GM12878 (cell line): ENCODE results near the gene CKS2.

Source experiments
- BHLHE40 ChIP-seq, 2 experiments: fragments of 450-650 bp in 1 of 2; IDR thresholded peaks; 2 replicates each; pipeline ENCODE4 v1.6.1; 2011 to 2017; ENCODE audit warnings: low read depth in 2 of 2, borderline replicate concordance in 1 of 2, improper control_type of control experiment in 1 of 2, low read length in 1 of 2, mild to moderate bottlenecking in 1 of 2
- CREB1 ChIP-seq: IDR thresholded peaks from 2 replicates; pipeline ENCODE4 v1.6.1; 2012; ENCODE audit warnings: low read depth, mild to moderate bottlenecking, inconsistent platforms
- CREM ChIP-seq: IDR thresholded peaks from 2 replicates; pipeline ENCODE4 v1.6.1; 2014; ENCODE audit warnings: antibody characterized with exemption, low read depth
- ESRRA ChIP-seq: IDR thresholded peaks from 2 replicates; pipeline ENCODE4 v1.6.1; 2012; ENCODE audit warnings: mild to moderate bottlenecking, low read length, improper control_type of control experiment
- MAX ChIP-seq: IDR thresholded peaks from 2 replicates; pipeline ENCODE4 v1.6.1; 2012; ENCODE audit warnings: low read depth, low read length, improper control_type of control experiment
- MYC ChIP-seq: IDR thresholded peaks from 2 replicates; pipeline ENCODE4 v1.6.1; 2011; ENCODE audit warnings: mild to moderate bottlenecking, low read length, moderate library complexity, inconsistent platforms; ENCODE audit not compliant: insufficient read depth, insufficient replicate concordance, insufficient read length, severe bottlenecking
- NFYB ChIP-seq: IDR thresholded peaks from 2 replicates; pipeline ENCODE4 v1.6.1; 2011; ENCODE audit warnings: low read depth, mild to moderate bottlenecking, low read length, improper control_type of control experiment, moderate library complexity; ENCODE audit not compliant: insufficient read depth
- POLR2A ChIP-seq: IDR thresholded peaks from 2 replicates; pipeline ENCODE4 v1.6.1; 2011; ENCODE audit warnings: low read depth, mild to moderate bottlenecking, low read length
- POLR2AphosphoS5 ChIP-seq: IDR thresholded peaks from 2 replicates; pipeline ENCODE4 v1.6.1; 2011; ENCODE audit warnings: mild to moderate bottlenecking, low read length, inconsistent platforms
- YY1 ChIP-seq: IDR thresholded peaks from 2 replicates; pipeline ENCODE4 v1.6.1; 2011; ENCODE audit warnings: low read depth, mild to moderate bottlenecking, low read length
- TF ChIP-seq, protein P1 (sequence below), 3 experiments: IDR thresholded peaks in 2 of 3; conservative IDR thresholded peaks in 1 of 3; 2 replicates each; pipeline ENCODE4 v1.5.1; 2011; ENCODE audit warnings: low read depth in 3 of 3, low read length in 3 of 3, mild to moderate bottlenecking in 3 of 3, control low read depth in 2 of 3, moderate library complexity in 2 of 3, inconsistent platforms in 1 of 3, mixed read lengths in 1 of 3; ENCODE audit not compliant: control insufficient read depth in 2 of 3, insufficient read depth in 1 of 3; ENCODE audit errors: extremely low read depth in 1 of 3
- TF ChIP-seq, protein P2 (sequence below): fragments of 450-650 bp; IDR thresholded peaks from 2 replicates; pipeline ENCODE4 v1.6.1; 2017; ENCODE audit warnings: mild to moderate bottlenecking
- TF ChIP-seq, protein P3 (sequence below): IDR thresholded peaks from 2 replicates; pipeline ENCODE4 v1.6.1; 2012; ENCODE audit warnings: improper control_type of control experiment, low read depth, low read length; ENCODE audit not compliant: insufficient replicate concordance

GRCh38 chr9:89364666-89365531, 53.9 kb downstream of the CKS2 start:
- TF ChIP-seq, protein P1, sequence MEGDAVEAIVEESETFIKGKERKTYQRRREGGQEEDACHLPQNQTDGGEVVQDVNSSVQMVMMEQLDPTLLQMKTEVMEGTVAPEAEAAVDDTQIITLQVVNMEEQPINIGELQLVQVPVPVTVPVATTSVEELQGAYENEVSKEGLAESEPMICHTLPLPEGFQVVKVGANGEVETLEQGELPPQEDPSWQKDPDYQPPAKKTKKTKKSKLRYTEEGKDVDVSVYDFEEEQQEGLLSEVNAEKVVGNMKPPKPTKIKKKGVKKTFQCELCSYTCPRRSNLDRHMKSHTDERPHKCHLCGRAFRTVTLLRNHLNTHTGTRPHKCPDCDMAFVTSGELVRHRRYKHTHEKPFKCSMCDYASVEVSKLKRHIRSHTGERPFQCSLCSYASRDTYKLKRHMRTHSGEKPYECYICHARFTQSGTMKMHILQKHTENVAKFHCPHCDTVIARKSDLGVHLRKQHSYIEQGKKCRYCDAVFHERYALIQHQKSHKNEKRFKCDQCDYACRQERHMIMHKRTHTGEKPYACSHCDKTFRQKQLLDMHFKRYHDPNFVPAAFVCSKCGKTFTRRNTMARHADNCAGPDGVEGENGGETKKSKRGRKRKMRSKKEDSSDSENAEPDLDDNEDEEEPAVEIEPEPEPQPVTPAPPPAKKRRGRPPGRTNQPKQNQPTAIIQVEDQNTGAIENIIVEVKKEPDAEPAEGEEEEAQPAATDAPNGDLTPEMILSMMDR (IDR thresholded peaks at IDR 0.05 in 2 of 3, conservative IDR thresholded peaks at IDR 0.05 in 1 of 3; ENCODE audit: control insufficient read depth in 2 of 3, extremely low read depth in 1 of 3, insufficient read depth in 1 of 3, low read depth in 3 of 3, low read length in 3 of 3) = no peak
- TF ChIP-seq, protein P2, sequence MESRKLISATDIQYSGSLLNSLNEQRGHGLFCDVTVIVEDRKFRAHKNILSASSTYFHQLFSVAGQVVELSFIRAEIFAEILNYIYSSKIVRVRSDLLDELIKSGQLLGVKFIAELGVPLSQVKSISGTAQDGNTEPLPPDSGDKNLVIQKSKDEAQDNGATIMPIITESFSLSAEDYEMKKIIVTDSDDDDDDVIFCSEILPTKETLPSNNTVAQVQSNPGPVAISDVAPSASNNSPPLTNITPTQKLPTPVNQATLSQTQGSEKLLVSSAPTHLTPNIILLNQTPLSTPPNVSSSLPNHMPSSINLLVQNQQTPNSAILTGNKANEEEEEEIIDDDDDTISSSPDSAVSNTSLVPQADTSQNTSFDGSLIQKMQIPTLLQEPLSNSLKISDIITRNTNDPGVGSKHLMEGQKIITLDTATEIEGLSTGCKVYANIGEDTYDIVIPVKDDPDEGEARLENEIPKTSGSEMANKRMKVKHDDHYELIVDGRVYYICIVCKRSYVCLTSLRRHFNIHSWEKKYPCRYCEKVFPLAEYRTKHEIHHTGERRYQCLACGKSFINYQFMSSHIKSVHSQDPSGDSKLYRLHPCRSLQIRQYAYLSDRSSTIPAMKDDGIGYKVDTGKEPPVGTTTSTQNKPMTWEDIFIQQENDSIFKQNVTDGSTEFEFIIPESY = no peak
- TF ChIP-seq POLR2AphosphoS5 (no peak), BHLHE40 (IDR thresholded peaks at IDR 0.05; ENCODE audit: borderline replicate concordance in 1 of 2, low read depth in 2 of 2, low read length in 1 of 2) (no peak), POLR2A (no peak), MAX (no peak), CREM (no peak), MYC (no peak), ESRRA (no peak), YY1 (no peak), CREB1 (no peak), NFYB (no peak)
- TF ChIP-seq, protein P3, sequence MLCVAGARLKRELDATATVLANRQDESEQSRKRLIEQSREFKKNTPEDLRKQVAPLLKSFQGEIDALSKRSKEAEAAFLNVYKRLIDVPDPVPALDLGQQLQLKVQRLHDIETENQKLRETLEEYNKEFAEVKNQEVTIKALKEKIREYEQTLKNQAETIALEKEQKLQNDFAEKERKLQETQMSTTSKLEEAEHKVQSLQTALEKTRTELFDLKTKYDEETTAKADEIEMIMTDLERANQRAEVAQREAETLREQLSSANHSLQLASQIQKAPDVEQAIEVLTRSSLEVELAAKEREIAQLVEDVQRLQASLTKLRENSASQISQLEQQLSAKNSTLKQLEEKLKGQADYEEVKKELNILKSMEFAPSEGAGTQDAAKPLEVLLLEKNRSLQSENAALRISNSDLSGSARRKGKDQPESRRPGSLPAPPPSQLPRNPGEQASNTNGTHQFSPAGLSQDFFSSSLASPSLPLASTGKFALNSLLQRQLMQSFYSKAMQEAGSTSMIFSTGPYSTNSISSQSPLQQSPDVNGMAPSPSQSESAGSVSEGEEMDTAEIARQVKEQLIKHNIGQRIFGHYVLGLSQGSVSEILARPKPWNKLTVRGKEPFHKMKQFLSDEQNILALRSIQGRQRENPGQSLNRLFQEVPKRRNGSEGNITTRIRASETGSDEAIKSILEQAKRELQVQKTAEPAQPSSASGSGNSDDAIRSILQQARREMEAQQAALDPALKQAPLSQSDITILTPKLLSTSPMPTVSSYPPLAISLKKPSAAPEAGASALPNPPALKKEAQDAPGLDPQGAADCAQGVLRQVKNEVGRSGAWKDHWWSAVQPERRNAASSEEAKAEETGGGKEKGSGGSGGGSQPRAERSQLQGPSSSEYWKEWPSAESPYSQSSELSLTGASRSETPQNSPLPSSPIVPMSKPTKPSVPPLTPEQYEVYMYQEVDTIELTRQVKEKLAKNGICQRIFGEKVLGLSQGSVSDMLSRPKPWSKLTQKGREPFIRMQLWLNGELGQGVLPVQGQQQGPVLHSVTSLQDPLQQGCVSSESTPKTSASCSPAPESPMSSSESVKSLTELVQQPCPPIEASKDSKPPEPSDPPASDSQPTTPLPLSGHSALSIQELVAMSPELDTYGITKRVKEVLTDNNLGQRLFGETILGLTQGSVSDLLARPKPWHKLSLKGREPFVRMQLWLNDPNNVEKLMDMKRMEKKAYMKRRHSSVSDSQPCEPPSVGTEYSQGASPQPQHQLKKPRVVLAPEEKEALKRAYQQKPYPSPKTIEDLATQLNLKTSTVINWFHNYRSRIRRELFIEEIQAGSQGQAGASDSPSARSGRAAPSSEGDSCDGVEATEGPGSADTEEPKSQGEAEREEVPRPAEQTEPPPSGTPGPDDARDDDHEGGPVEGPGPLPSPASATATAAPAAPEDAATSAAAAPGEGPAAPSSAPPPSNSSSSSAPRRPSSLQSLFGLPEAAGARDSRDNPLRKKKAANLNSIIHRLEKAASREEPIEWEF = no peak
